ENCODE data around the gene ZNF225.

ZNF225 gene

DNA sequence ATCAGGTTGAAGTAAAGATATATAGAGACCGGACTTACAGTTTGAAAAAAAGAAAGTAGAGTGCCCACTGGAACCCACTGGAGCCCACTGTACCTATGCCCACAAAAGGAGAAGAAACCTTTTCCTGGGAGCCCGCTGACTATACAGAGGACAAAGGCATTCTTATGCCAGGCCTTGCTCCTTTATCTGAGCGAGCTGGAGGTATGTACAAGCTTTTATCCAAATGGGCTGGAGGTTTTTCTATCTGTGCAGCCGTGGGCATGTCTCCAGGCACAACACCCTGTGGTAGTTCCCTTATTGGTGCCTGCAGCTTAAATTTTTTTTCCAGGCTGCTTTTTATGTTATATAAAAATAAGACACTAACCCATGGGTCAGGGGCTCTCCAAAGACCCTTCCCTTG, 36.6 kb downstream of the ZNF225 start:
- Histone ChIP-seq H3K4me3 (ENCODE audit: low read length) (no peak overlapping the region), H3K4me2 (ENCODE audit: low read length) (no peak overlapping the region), H3K4me1 (ENCODE audit: control insufficient read depth, low read length) (no peaks in the 10 kb centered on the region), H3K27ac (ENCODE audit: low read depth, low read length) (no peak overlapping the region), H3F3A (ENCODE audit: control insufficient read depth, insufficient read depth) (no peaks in the 10 kb centered on the region), H3K36me3 (ENCODE audit: control insufficient read depth, low read length) (no peaks in the 10 kb centered on the region), H3K27me3 (ENCODE audit: control insufficient read depth, low read length) (no peaks in the 10 kb centered on the region), H3K9me3 (ENCODE audit: control insufficient read depth, insufficient read depth, low read length) (peaks cover 2% of the 10 kb centered on the region; the same call in 1 of the 2 replicates), H3K9me2 (replicated peaks; ENCODE audit: control insufficient read depth, low read length) (no peaks in the 10 kb centered on the region), H3K79me2 (ENCODE audit: control insufficient read depth, low read length) (no peaks in the 10 kb centered on the region), H4K20me1 (ENCODE audit: control insufficient read depth, insufficient read depth, low read depth, low read length) (no peaks in the 10 kb centered on the region)
- no peak for TF ChIP-seq EZH2phosphoT487 (IDR thresholded peaks at IDR 0.05; ENCODE audit: borderline replicate concordance, low read length)
- TF ChIP-seq, protein P1, sequence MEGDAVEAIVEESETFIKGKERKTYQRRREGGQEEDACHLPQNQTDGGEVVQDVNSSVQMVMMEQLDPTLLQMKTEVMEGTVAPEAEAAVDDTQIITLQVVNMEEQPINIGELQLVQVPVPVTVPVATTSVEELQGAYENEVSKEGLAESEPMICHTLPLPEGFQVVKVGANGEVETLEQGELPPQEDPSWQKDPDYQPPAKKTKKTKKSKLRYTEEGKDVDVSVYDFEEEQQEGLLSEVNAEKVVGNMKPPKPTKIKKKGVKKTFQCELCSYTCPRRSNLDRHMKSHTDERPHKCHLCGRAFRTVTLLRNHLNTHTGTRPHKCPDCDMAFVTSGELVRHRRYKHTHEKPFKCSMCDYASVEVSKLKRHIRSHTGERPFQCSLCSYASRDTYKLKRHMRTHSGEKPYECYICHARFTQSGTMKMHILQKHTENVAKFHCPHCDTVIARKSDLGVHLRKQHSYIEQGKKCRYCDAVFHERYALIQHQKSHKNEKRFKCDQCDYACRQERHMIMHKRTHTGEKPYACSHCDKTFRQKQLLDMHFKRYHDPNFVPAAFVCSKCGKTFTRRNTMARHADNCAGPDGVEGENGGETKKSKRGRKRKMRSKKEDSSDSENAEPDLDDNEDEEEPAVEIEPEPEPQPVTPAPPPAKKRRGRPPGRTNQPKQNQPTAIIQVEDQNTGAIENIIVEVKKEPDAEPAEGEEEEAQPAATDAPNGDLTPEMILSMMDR (IDR thresholded peaks at IDR 0.05; ENCODE audit: low read depth, low read length, poor library complexity, severe bottlenecking), result no peak

DNA sequence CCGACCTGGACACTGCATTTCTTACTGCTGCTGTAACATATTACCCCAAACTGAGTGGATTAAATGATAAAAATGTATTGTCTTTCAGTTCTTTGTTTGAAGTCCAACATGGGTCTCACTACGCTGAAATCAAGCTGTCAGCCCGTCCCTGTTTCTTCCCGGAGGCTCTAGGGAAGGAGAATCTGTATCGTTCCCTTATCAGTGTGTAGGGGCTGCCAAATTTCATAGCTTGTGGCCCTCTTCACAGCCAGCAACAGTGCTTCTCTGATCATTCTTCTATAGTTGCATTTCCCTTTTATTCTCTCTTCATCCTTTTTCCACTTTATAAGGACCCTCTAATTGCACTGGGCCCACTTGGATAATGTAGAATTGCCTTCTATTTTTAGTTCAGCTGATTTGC, 38.3 kb downstream of the ZNF225 start:
- no peaks in the 10 kb centered on the region for H3F3A ChIP-seq (ENCODE audit: control insufficient read depth, insufficient read depth)
- no peaks in the 10 kb centered on the region for H3K79me2 ChIP-seq (ENCODE audit: control insufficient read depth, low read length)
- H3K27ac ChIP-seq (ENCODE audit: low read depth, low read length), result no peak overlapping the region
- no peak overlapping the region for H3K4me3 ChIP-seq (ENCODE audit: low read length)
- H3K9me3 ChIP-seq (ENCODE audit: control insufficient read depth, insufficient read depth, low read length), result peaks cover 10% of the 10 kb centered on the region
- H3K4me2 ChIP-seq (ENCODE audit: low read length), result no peak overlapping the region
- no peaks in the 10 kb centered on the region for H3K4me1 ChIP-seq (ENCODE audit: control insufficient read depth, low read length)
- TF ChIP-seq EZH2phosphoT487 (IDR thresholded peaks at IDR 0.05; ENCODE audit: borderline replicate concordance, low read length), result no peak
- TF ChIP-seq, protein P1 (IDR thresholded peaks at IDR 0.05; ENCODE audit: low read depth, low read length, poor library complexity, severe bottlenecking), result no peak
- no peaks in the 10 kb centered on the region for H4K20me1 ChIP-seq (ENCODE audit: control insufficient read depth, insufficient read depth, low read depth, low read length)
- H3K9me2 ChIP-seq (replicated peaks; ENCODE audit: control insufficient read depth, low read length), result no peaks in the 10 kb centered on the region
- H3K36me3 ChIP-seq (ENCODE audit: control insufficient read depth, low read length), result no peaks in the 10 kb centered on the region
- H3K27me3 ChIP-seq (ENCODE audit: control insufficient read depth, low read length), result no peaks in the 10 kb centered on the region

DNA sequence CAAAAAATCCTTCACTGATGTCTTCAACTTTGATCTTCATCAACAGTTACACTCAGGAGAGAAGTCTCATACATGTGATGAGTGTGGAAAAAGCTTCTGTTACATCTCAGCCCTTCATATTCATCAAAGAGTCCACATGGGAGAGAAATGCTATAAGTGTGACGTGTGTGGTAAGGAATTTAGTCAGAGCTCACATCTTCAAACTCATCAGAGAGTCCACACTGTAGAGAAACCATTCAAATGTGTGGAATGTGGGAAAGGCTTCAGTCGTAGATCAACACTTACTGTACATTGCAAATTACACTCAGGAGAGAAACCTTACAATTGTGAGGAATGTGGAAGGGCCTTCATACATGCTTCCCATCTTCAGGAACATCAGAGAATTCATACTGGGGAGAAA, 43.3 kb downstream of the ZNF225 start:
- no peak overlapping the region for H3K27ac ChIP-seq (ENCODE audit: low read depth, low read length)
- H3F3A ChIP-seq (ENCODE audit: control insufficient read depth, insufficient read depth), result no peaks in the 10 kb centered on the region
- peaks cover 27% of the 10 kb centered on the region for H3K9me3 ChIP-seq (ENCODE audit: control insufficient read depth, insufficient read depth, low read length)
- no peaks in the 10 kb centered on the region for H3K79me2 ChIP-seq (ENCODE audit: control insufficient read depth, low read length)
- no peak overlapping the region for H3K4me2 ChIP-seq (ENCODE audit: low read length)
- H3K27me3 ChIP-seq (ENCODE audit: control insufficient read depth, low read length), result no peaks in the 10 kb centered on the region
- no peaks in the 10 kb centered on the region for H4K20me1 ChIP-seq (ENCODE audit: control insufficient read depth, insufficient read depth, low read depth, low read length)
- no peaks in the 10 kb centered on the region for H3K9me2 ChIP-seq (replicated peaks; ENCODE audit: control insufficient read depth, low read length)
- TF ChIP-seq, protein P1 (IDR thresholded peaks at IDR 0.05; ENCODE audit: low read depth, low read length, poor library complexity, severe bottlenecking), result no peak
- no peak for TF ChIP-seq EZH2phosphoT487 (IDR thresholded peaks at IDR 0.05; ENCODE audit: borderline replicate concordance, low read length)
- H3K4me3 ChIP-seq (ENCODE audit: low read length), result no peak overlapping the region
- no peaks in the 10 kb centered on the region for H3K36me3 ChIP-seq (ENCODE audit: control insufficient read depth, low read length)
- H3K4me1 ChIP-seq (ENCODE audit: control insufficient read depth, low read length), result no peaks in the 10 kb centered on the region
